HCT116 (cell line): ENCODE measurements around the gene TNFSF11.

Experiments
- CTCF ChIP-seq, 3 experiments: fragments of 200-600 bp in 1 of 3; sonication (generic) in 1 of 3; IDR thresholded peaks in 2 of 3; conservative IDR thresholded peaks in 1 of 3; 2 replicates each; pipeline ENCODE4 v1.5.1; 2012 to 2017; ENCODE audit warnings: low read depth in 2 of 3, low read length in 2 of 3, antibody characterized with exemption in 1 of 3, borderline replicate concordance in 1 of 3, control low read depth in 1 of 3, mild to moderate bottlenecking in 1 of 3, mixed read lengths in 1 of 3, mixed run types in 1 of 3, moderate library complexity in 1 of 3; ENCODE audit not compliant: insufficient read depth in 1 of 3
- EGR1 ChIP-seq: IDR thresholded peaks from 2 replicates; pipeline ENCODE4 v1.6.1; 2012; ENCODE audit warnings: low read depth
- POLR2A ChIP-seq: IDR thresholded peaks from 2 replicates; pipeline ENCODE4 v1.7.0; 2011; ENCODE audit warnings: borderline replicate concordance; ENCODE audit not compliant: insufficient read depth, insufficient read length; ENCODE audit errors: extremely low read depth
- POLR2AphosphoS5 ChIP-seq: IDR thresholded peaks from 2 replicates; pipeline ENCODE4 v1.6.1; 2011; ENCODE audit warnings: mild to moderate bottlenecking, low read depth, low read length, moderate library complexity
- SP1 ChIP-seq: IDR thresholded peaks from 2 replicates; pipeline ENCODE4 v1.6.1; 2012; ENCODE audit warnings: low read depth

- TF ChIP-seq POLR2A: no peak
- no peak for TF ChIP-seq SP1
- no peak for TF ChIP-seq CTCF (IDR thresholded peaks at IDR 0.05 in 2 of 3, conservative IDR thresholded peaks at IDR 0.05 in 1 of 3; ENCODE audit: borderline replicate concordance in 1 of 3, insufficient read depth in 1 of 3, low read depth in 2 of 3, low read length in 2 of 3)
- no peak for TF ChIP-seq EGR1
- no peak for TF ChIP-seq POLR2AphosphoS5
Observed at GRCh38 chr13:42638886-42639285, 64.9 kb downstream of the TNFSF11 start.
